IMR-90 (cell line): ENCODE results near the gene PTX4. TPM values are rescaled to one million over a fixed set of nuclear protein-coding genes. Genes with fewer than 3 reads are reported as not detected.

ENCODE experiments used
- ATAC-seq: fragments of 200-7000 bp; cut with Tn5 transposase; 2 replicates; pipeline ENCODE4 v1.9.1; 2020; ENCODE audit warnings: low read depth, mild to moderate bottlenecking, moderate library complexity
- BruUV-seq: library from RNA; stranded (reverse); fragments of 400-500 nt; replicated peaks from 2 replicates; lab custom pipeline; 2021; lab: Mats Ljungman, UMichigan
- CTCF ChIA-PET: fragments of 300-600 bp; formaldehyde crosslinking; extraction: SDS; loops from one replicate; lab custom pipeline; 2021; ENCODE audit warnings: antibody characterized with exemption; lab: Yijun Ruan, JAX
- POLR2A ChIA-PET: fragments of 300-600 bp; sonication (Branson Sonifier 250); formaldehyde crosslinking; loops from one replicate; lab custom pipeline; 2022; ENCODE audit warnings: antibody characterized with exemption; ENCODE audit not compliant: unreplicated experiment; lab: Charles Lee
- DNase-seq: peaks from one replicate; pipeline ENCODE4 v3.0.0; 2013
- H2AFZ ChIP-seq: replicated peaks from 2 replicates; pipeline ENCODE3; 2013; ENCODE audit warnings: low read length, mild to moderate bottlenecking; ENCODE audit not compliant: poor library complexity
- H2AK5ac ChIP-seq: 2 replicates; pipeline ENCODE4 v1.6.1; 2013; ENCODE audit warnings: low read depth, low read length, inconsistent platforms
- H2AK9ac ChIP-seq: replicated peaks from 2 replicates; pipeline ENCODE3; 2013; ENCODE audit warnings: mild to moderate bottlenecking, low read depth, low read length, moderate library complexity; ENCODE audit not compliant: poor library complexity
- H2BK120ac ChIP-seq: 2 replicates; pipeline ENCODE4 v1.6.1; 2013; ENCODE audit warnings: low read depth, low read length, inconsistent platforms
- H2BK15ac ChIP-seq: 3 replicates; pipeline ENCODE4 v1.6.1; 2013; ENCODE audit warnings: low read depth, low read length, inconsistent platforms
- H2BK20ac ChIP-seq: 2 replicates; pipeline ENCODE4 v1.6.1; 2013; ENCODE audit warnings: low read depth, mild to moderate bottlenecking, inconsistent platforms, low read length, moderate library complexity
- H2BK5ac ChIP-seq: 2 replicates; pipeline ENCODE4 v1.6.1; 2013; ENCODE audit warnings: mild to moderate bottlenecking, low read depth, low read length, inconsistent platforms; ENCODE audit not compliant: poor library complexity, severe bottlenecking
- H3K14ac ChIP-seq: replicated peaks from 2 replicates; pipeline ENCODE4 v1.6.1; 2013; ENCODE audit warnings: low read depth, low read length, inconsistent platforms
- H3K18ac ChIP-seq: 2 replicates; pipeline ENCODE4 v1.6.1; 2013; ENCODE audit warnings: low read depth, low read length, control low read depth
- H3K23ac ChIP-seq: 2 replicates; pipeline ENCODE4 v1.6.1; 2013; ENCODE audit warnings: low read depth, low read length, inconsistent platforms
- H3K27ac ChIP-seq: 2 replicates; pipeline ENCODE4 v1.5.1; 2013; ENCODE audit warnings: mild to moderate bottlenecking, control low read depth, low read length; ENCODE audit not compliant: insufficient read depth
- H3K27me3 ChIP-seq: 2 replicates; pipeline ENCODE4 v1.6.1; 2013; ENCODE audit warnings: low read length; ENCODE audit not compliant: control insufficient read depth, insufficient read depth
- H3K36me3 ChIP-seq: 2 replicates; pipeline ENCODE4 v1.6.1; 2013; ENCODE audit warnings: low read length, mixed read lengths; ENCODE audit not compliant: control insufficient read depth, insufficient read depth
- H3K4ac ChIP-seq: 2 replicates; pipeline ENCODE4 v1.6.1; 2013; ENCODE audit warnings: low read depth, low read length, inconsistent platforms
- H3K4me1 ChIP-seq: 2 replicates; pipeline ENCODE4 v1.6.1; 2013; ENCODE audit warnings: low read length, mixed read lengths; ENCODE audit not compliant: control insufficient read depth, insufficient read depth
- H3K4me2 ChIP-seq: 2 replicates; pipeline ENCODE4 v1.6.1; 2013; ENCODE audit warnings: low read depth, mild to moderate bottlenecking, control low read depth, low read length, moderate library complexity
- H3K4me3 ChIP-seq: 2 replicates; pipeline ENCODE4 v1.5.1; 2013; ENCODE audit warnings: low read depth, mild to moderate bottlenecking, control low read depth, low read length, moderate library complexity; ENCODE audit not compliant: insufficient read depth
- H3K56ac ChIP-seq: 2 replicates; pipeline ENCODE4 v1.6.1; 2013; ENCODE audit warnings: low read length, inconsistent platforms; ENCODE audit not compliant: insufficient read depth; ENCODE audit errors: extremely low read depth
- H3K79me1 ChIP-seq, 2 experiments: 2 replicates each; pipeline ENCODE4 v1.6.1; 2013; ENCODE audit warnings: low read length in 2 of 2, inconsistent platforms in 1 of 2, low read depth in 1 of 2
- H3K9ac ChIP-seq: 2 replicates; pipeline ENCODE4 v1.6.1; 2013; ENCODE audit warnings: low read depth, low read length, control low read depth
- H3K9me1 ChIP-seq: 2 replicates; pipeline ENCODE4 v1.6.1; 2013; ENCODE audit warnings: low read length, inconsistent platforms; ENCODE audit not compliant: insufficient read depth
- H3K9me3 ChIP-seq: 2 replicates; pipeline ENCODE4 v1.6.1; 2013; ENCODE audit warnings: low read length; ENCODE audit not compliant: control insufficient read depth, insufficient read depth
- H4K20me1 ChIP-seq: 2 replicates; pipeline ENCODE4 v1.6.1; 2013; ENCODE audit warnings: low read length, inconsistent platforms; ENCODE audit not compliant: insufficient read depth
- H4K5ac ChIP-seq: 2 replicates; pipeline ENCODE4 v1.6.1; 2013; ENCODE audit warnings: mild to moderate bottlenecking, low read depth, low read length, control low read depth
- H4K8ac ChIP-seq, 2 experiments: 2 replicates each; pipeline ENCODE4 v1.6.1; 2013; ENCODE audit warnings: low read depth in 2 of 2, low read length in 2 of 2, control low read depth in 1 of 2, inconsistent platforms in 1 of 2
- H4K91ac ChIP-seq: 2 replicates; pipeline ENCODE4 v1.6.1; 2013; ENCODE audit warnings: low read depth, low read length, inconsistent platforms; ENCODE audit not compliant: insufficient read depth
- BHLHE40 ChIP-seq: fragments of 150-350 bp; IDR thresholded peaks from 2 replicates; pipeline ENCODE4 v1.6.1; 2016; ENCODE audit warnings: mild to moderate bottlenecking, low read depth, low read length
- CEBPB ChIP-seq: IDR thresholded peaks from 2 replicates; pipeline ENCODE4 v1.6.1; 2012; ENCODE audit warnings: low read depth, low read length, improper control_type of control experiment
- CHD1 ChIP-seq: IDR thresholded peaks from 2 replicates; pipeline ENCODE4 v1.6.1; 2012; ENCODE audit warnings: low read depth, low read length, improper control_type of control experiment
- FOS ChIP-seq: fragments of 150-350 bp; IDR thresholded peaks from 2 replicates; pipeline ENCODE4 v1.6.1; 2016; ENCODE audit warnings: low read depth, low read length
- MAFK ChIP-seq: IDR thresholded peaks from 2 replicates; pipeline ENCODE4 v1.6.1; 2012; ENCODE audit warnings: low read depth, low read length, improper control_type of control experiment
- MAZ ChIP-seq: IDR thresholded peaks from 2 replicates; pipeline ENCODE4 v1.6.1; 2012; ENCODE audit warnings: low read depth, mild to moderate bottlenecking, low read length, improper control_type of control experiment, moderate library complexity, borderline replicate concordance
- MXI1 ChIP-seq: IDR thresholded peaks from 2 replicates; pipeline ENCODE4 v1.6.1; 2012; ENCODE audit warnings: low read depth, mild to moderate bottlenecking, low read length, moderate library complexity, borderline replicate concordance
- NFE2L2 ChIP-seq: fragments of 150-350 bp; IDR thresholded peaks from 2 replicates; pipeline ENCODE4 v1.6.1; 2016; ENCODE audit warnings: low read depth, mild to moderate bottlenecking, low read length
- POLR2A ChIP-seq: IDR thresholded peaks from 2 replicates; pipeline ENCODE4 v1.6.1; 2012; ENCODE audit warnings: mild to moderate bottlenecking, low read depth, low read length
- RAD21 ChIP-seq: IDR thresholded peaks from 2 replicates; pipeline ENCODE4 v1.6.1; 2012; ENCODE audit warnings: low read length, improper control_type of control experiment
- RCOR1 ChIP-seq: IDR thresholded peaks from 2 replicates; pipeline ENCODE4 v1.6.1; 2012; ENCODE audit warnings: mild to moderate bottlenecking, low read length, improper control_type of control experiment; ENCODE audit not compliant: insufficient replicate concordance
- RFX5 ChIP-seq: IDR thresholded peaks from 2 replicates; pipeline ENCODE4 v1.8.0; 2012; ENCODE audit warnings: low read depth, mild to moderate bottlenecking, low read length, moderate library complexity
- SMC3 ChIP-seq: fragments of 150-350 bp; IDR thresholded peaks from 2 replicates; pipeline ENCODE4 v1.6.1; 2016; ENCODE audit warnings: low read depth, mild to moderate bottlenecking, antibody characterized with exemption, low read length, moderate library complexity
- WGBS, 2 experiments: methylation state at CpG; one replicate each; pipeline versions ENCODE4 v1.1.5 to v1.1.7; 2013; ENCODE audit warnings: missing lambda C conversion rate in 2 of 2; ENCODE audit not compliant: insufficient read length in 1 of 2; ENCODE audit errors: extremely low coverage in 2 of 2; 5-methylcytosine and 5-hydroxymethylcytosine counted together
- dilution Hi-C: fragments of 300-500 bp; cut with HindIII; formaldehyde crosslinking; loops from one replicate; pipeline ENCODE4 v1.14.3; 2018; ENCODE audit warnings: low sequenced_read_pairs; ENCODE audit not compliant: unreplicated experiment
- in situ Hi-C: fragments of 300-500 bp; cut with MboI; formaldehyde crosslinking; loops from 3 replicates; pipeline ENCODE4 v1.14.3; 2019; ENCODE audit warnings: low sequenced_read_pairs, inconsistent platforms, mixed read lengths
- intact Hi-C: fragments of 100-400 bp; cut with micrococcal nuclease; formaldehyde crosslinking; loops from 2 replicates; pipeline ENCODE4 v1.10.0; 2022
- polyA plus RNA-seq, 3 experiments: library from polyadenylated mRNA; depleted of rRNA; stranded (reverse); fragments of >200 nt; gene quantifications; 2 replicates each; pipeline ENCODE4 v1.2.3, GENCODE V29; 2012; ENCODE audit warnings: low replicate concordance in 1 of 3
- total RNA-seq: library from RNA; depleted of rRNA; stranded (reverse); fragments of >200 nt; gene quantifications from 2 replicates; pipeline ENCODE4 v1.2.3, GENCODE V29; 2012
- TF ChIP-seq, protein P1 (sequence below): fragments of 150-350 bp; IDR thresholded peaks from 2 replicates; pipeline ENCODE4 v1.6.1; 2016; ENCODE audit warnings: low read depth, mild to moderate bottlenecking, low read length, moderate library complexity, borderline replicate concordance
- TF ChIP-seq, protein P2 (sequence below): fragments of 150-350 bp; IDR thresholded peaks from 2 replicates; pipeline ENCODE4 v1.6.1; 2017; ENCODE audit warnings: mild to moderate bottlenecking, antibody characterized with exemption, low read length, low read depth
- TF ChIP-seq, protein P3 (sequence below): conservative IDR thresholded peaks from 2 replicates; pipeline ENCODE4 v1.5.1; 2012; ENCODE audit warnings: mild to moderate bottlenecking, low read depth, low read length, improper control_type of control experiment

The PTX4 gene
- total and polyA plus RNA-seq, 2 of the 4 experiments (the other 2 are of a cell fraction), result 0.07 TPM; not detected in 1

DNA sequence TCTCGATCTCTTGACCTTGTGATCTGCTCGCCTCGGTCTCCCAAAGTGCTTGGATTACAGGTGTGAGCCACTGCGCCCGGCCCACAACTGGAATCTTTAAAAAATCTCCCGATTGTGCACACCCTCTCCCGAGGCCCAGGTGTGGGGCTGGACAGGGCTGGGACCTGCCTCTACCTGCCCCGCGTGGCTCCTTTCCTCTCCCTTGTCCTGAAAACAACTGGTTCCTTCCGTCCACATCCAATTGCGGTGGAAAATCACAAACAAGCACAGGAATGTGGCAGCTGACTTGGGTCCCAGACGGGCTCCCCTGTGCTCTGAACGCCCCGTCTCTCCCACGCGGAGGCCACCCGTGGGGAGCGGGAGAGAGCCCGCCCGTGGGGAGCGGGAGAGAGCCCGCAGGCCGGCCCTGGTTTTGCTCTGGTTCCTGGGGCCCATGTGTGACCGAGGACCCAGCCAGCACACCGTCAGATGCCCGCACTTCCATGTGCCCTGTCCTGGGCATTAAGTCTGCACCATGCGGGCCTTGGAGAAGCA is 41.7 kb upstream of the PTX4 start:
- no TSS peak for BruUV-seq
- ChIA-PET CTCF (no interaction called here), POLR2A (no interaction called here)
- Histone ChIP-seq H4K91ac (no peak overlapping the region), H3K14ac (no peak overlapping the region), H3K9ac (no peak overlapping the region), H3K27ac (no peak overlapping the region), H2AFZ (no peak overlapping the region), H3K9me3 (no peaks in the 10 kb centered on the region), H3K23ac (no peak overlapping the region), H3K4me3 (no peak overlapping the region), H2AK5ac (no peak overlapping the region), H2BK15ac (no peak overlapping the region), H3K56ac (no peak overlapping the region), H4K20me1 (no peaks in the 10 kb centered on the region), H3K18ac (no peak overlapping the region), H4K5ac (no peak overlapping the region), H3K4me2 (no peak overlapping the region), H2AK9ac (no peak overlapping the region), H4K8ac (no peak overlapping the region), H3K27me3 (no peaks in the 10 kb centered on the region), H3K36me3 (peaks cover under 1% of the 10 kb centered on the region; the same call in 1 of the 2 replicates), H3K79me1 (peaks cover 5 to 17% of the 10 kb centered on the region in 2 experiments; a peak in 3 of 4 replicates), H3K4ac (no peak overlapping the region), H2BK20ac (no peak overlapping the region), H3K4me1 (peaks cover 17% of the 10 kb centered on the region), H3K9me1 (peaks cover 4% of the 10 kb centered on the region), H2BK5ac (no peak overlapping the region), H2BK120ac (no peak overlapping the region)
- DNase-seq (no peak), ATAC-seq (no peak)
- 91% methylated on average over 13 of the region's 27 CpGs; no CpG with 5 or more reads in 1 of the 2 experiments for WGBS, 2 experiments
- dilution Hi-C loops, result no loop called here
- in situ Hi-C loops, result no loop called here
- intact Hi-C loops, result no loop called here
- TF ChIP-seq, protein P1, sequence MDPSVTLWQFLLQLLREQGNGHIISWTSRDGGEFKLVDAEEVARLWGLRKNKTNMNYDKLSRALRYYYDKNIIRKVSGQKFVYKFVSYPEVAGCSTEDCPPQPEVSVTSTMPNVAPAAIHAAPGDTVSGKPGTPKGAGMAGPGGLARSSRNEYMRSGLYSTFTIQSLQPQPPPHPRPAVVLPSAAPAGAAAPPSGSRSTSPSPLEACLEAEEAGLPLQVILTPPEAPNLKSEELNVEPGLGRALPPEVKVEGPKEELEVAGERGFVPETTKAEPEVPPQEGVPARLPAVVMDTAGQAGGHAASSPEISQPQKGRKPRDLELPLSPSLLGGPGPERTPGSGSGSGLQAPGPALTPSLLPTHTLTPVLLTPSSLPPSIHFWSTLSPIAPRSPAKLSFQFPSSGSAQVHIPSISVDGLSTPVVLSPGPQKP, result no peak
- no peak for TF ChIP-seq CHD1
- TF ChIP-seq RCOR1, result no peak
- TF ChIP-seq SMC3, result no peak
- no peak for TF ChIP-seq CEBPB
- TF ChIP-seq NFE2L2, result no peak
- TF ChIP-seq, protein P2, sequence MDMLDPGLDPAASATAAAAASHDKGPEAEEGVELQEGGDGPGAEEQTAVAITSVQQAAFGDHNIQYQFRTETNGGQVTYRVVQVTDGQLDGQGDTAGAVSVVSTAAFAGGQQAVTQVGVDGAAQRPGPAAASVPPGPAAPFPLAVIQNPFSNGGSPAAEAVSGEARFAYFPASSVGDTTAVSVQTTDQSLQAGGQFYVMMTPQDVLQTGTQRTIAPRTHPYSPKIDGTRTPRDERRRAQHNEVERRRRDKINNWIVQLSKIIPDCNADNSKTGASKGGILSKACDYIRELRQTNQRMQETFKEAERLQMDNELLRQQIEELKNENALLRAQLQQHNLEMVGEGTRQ, result no peak
- no peak for TF ChIP-seq POLR2A
- TF ChIP-seq MXI1, result no peak
- TF ChIP-seq RAD21, result no peak
- TF ChIP-seq MAZ, result no peak
- TF ChIP-seq, protein P3, sequence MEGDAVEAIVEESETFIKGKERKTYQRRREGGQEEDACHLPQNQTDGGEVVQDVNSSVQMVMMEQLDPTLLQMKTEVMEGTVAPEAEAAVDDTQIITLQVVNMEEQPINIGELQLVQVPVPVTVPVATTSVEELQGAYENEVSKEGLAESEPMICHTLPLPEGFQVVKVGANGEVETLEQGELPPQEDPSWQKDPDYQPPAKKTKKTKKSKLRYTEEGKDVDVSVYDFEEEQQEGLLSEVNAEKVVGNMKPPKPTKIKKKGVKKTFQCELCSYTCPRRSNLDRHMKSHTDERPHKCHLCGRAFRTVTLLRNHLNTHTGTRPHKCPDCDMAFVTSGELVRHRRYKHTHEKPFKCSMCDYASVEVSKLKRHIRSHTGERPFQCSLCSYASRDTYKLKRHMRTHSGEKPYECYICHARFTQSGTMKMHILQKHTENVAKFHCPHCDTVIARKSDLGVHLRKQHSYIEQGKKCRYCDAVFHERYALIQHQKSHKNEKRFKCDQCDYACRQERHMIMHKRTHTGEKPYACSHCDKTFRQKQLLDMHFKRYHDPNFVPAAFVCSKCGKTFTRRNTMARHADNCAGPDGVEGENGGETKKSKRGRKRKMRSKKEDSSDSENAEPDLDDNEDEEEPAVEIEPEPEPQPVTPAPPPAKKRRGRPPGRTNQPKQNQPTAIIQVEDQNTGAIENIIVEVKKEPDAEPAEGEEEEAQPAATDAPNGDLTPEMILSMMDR, result no peak
- no peak for TF ChIP-seq MAFK
- no peak for TF ChIP-seq BHLHE40
- TF ChIP-seq RFX5, result no peak
- TF ChIP-seq FOS, result no peak
